Prostate gland (tissue), 2 donors: ENCODE measurements around the gene C1orf50. TPM values are rescaled to one million over a fixed set of nuclear protein-coding genes. Genes with fewer than 3 reads are reported as not detected.

Experiments used
- DNase-seq: peaks from one replicate; pipeline ENCODE4 v3.0.0-alpha.2; 2019; ENCODE audit warnings: low spot score
- H3K27ac ChIP-seq, 2 donors: fragments of 200-600 bp; sonication (generic); 2 replicates each; pipeline ENCODE4 v1.5.1; 2017 to 2019
- H3K27me3 ChIP-seq: fragments of 200-600 bp; sonication (generic); replicated peaks from 2 replicates; pipeline ENCODE4 v1.5.1; 2019; ENCODE audit not compliant: insufficient read depth
- H3K36me3 ChIP-seq, 2 donors: fragments of 200-600 bp; sonication (generic); 1 replicate in 1 of 2; 2 replicates in 1 of 2; pipeline versions ENCODE4 v1.5.1 to v1.8.1; 2017 to 2019
- H3K4me1 ChIP-seq: fragments of 200-600 bp; sonication (generic); replicated peaks from 2 replicates; pipeline ENCODE4 v1.5.1; 2019
- H3K4me3 ChIP-seq, 2 donors: fragments of 200-600 bp; sonication (generic); 2 replicates each; pipeline ENCODE4 v1.5.1; 2017 to 2019
- H3K9me3 ChIP-seq: fragments of 200-600 bp; sonication (generic); 2 replicates; pipeline ENCODE4 v1.5.1; 2017
- CTCF ChIP-seq, 4 experiments: fragments of 200-600 bp in 2 of 4; fragments of 450-650 bp in 2 of 4; sonication (generic) in 2 of 4; IDR thresholded peaks; 1 replicate in 3 of 4; 2 replicates in 1 of 4; pipeline ENCODE4 v1.5.1; 2016 to 2019; ENCODE audit warnings: antibody characterized with exemption in 4 of 4, mild to moderate bottlenecking in 2 of 4, moderate library complexity in 2 of 4
- POLR2A ChIP-seq: fragments of 450-650 bp; IDR thresholded peaks from one replicate; pipeline ENCODE4 v1.6.1; 2016; ENCODE audit warnings: antibody characterized with exemption, mild to moderate bottlenecking
- POLR2AphosphoS5 ChIP-seq: sonication (generic); formaldehyde crosslinking; IDR thresholded peaks from one replicate; pipeline ENCODE4 v1.6.1; 2017; ENCODE audit warnings: antibody characterized with exemption
- WGBS: methylation state at CpG from one replicate; pipeline ENCODE4 v1.1.5; 2018; 5-methylcytosine and 5-hydroxymethylcytosine counted together
- intact Hi-C: fragments of 100-400 bp; cut with DNase I; formaldehyde crosslinking; loops from one replicate; pipeline ENCODE4 v1.14.2; 2022
- total RNA-seq, 2 donors: library from RNA; depleted of rRNA; stranded (reverse); fragments of >200 nt; gene quantifications; one replicate each; pipeline ENCODE4 v1.1.0, GENCODE V29; 2016

C1orf50 gene
- total RNA-seq, 2 donors from 2014 or later: 3.3 to 3.6 TPM

DNA sequence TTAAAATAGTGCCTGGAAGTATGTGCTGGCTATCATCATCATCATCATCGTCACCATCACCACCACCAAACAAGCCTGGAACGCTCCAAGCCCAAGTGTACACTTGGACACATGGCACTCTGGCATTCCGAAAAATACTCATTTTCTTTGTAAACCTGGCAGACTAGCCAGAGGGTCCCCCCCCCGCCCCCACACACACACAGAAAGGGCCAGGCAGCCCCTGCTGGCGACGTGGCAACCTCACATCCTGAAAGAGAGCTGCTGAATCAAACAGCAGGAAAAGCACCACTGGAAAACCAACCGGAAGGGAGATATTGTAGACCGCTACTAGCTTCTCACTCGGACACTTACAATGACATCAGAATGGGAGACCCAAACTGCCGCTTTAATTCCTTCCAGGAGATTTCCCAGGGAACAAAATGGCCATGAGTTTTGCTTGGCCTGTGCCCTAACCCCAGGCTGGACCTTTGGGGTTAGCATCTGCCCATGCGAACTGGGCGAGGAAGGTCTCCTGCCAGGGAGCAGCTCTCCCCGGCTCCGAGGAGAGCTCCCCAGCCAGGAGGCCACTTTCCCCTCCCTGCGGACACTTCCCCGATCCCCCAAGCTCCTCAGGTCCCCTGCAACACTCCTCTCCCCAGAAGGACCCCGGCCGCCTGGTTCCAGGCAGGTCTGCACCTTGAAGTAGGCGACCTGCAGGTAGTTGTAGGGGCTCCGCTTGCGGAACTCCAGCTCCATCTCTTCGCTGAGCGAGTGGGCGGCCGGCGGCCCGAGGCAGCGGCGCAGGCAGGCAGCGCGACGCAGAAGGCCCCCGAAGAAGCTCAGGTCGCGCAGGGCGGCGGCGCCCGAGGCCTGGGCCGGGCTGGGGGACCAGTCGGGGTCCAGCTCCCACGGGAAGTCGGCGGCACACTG, 963 bp upstream of the C1orf50 start:
- peak overlapping the region; percentile 73 to 78 for H3K27ac ChIP-seq
- no peaks in the 10 kb centered on the region for H3K9me3 ChIP-seq
- no peaks in the 10 kb centered on the region for H3K27me3 ChIP-seq
- DNase-seq: peak; percentile 8
- TF ChIP-seq POLR2AphosphoS5: no peak
- TF ChIP-seq CTCF (IDR thresholded peaks at IDR 0.05): peak in 2 of 4 experiments; percentile 35 to 39
- under 1% methylated on average over 40 of the region's 44 CpGs for WGBS
- intact Hi-C loops: loop anchor here (2.0 to 10.0 kb wide), 4 partner anchors 49 to 301 kb away; partner anchors contain the start of genes CCDC30 and YBX1
- peaks cover 9% of the 10 kb centered on the region for H3K4me1 ChIP-seq
- H3K36me3 ChIP-seq: no peaks in the 10 kb centered on the region
- H3K4me3 ChIP-seq: peak overlapping the region; percentile 86 to 95

DNA sequence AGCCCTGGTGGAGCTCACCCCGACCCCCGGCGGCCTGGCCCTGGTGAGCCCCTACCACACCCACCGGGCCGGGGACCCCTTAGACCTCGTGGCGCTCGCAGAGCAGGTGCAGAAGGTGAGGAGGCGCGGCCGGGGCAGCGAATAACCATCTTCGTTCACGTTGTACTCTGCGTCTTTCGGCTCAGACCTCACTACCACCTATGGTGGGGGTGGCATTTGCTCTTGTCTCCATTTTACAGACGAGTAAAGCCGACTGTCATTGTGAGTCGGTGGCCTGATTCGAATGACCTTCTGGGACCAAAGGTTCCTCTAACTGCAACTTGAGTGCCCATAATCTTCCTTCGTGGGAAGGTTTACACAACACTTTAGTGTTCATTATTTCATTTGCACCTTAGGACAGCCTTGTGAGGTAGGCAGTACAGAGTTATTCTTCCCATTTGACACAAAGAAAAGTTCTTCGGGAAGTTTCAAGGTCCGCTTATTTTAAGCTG, 506 bp downstream of the C1orf50 start:
- Histone ChIP-seq H3K9me3 (no peaks in the 10 kb centered on the region), H3K4me1 (peaks cover 9% of the 10 kb centered on the region), H3K27me3 (no peaks in the 10 kb centered on the region), H3K36me3 (no peaks in the 10 kb centered on the region), H3K4me3 (peak overlapping the region; percentile 86 to 95), H3K27ac (peak overlapping the region; percentile 82 to 85)
- WGBS: under 1% methylated on average over 23 of the region's 23 CpGs
- no peak for DNase-seq
- intact Hi-C loops: loop anchor here (2.0 to 10.0 kb wide), 4 partner anchors 47 to 303 kb away; partner anchors contain the start of genes CCDC30 and YBX1
- TF ChIP-seq POLR2AphosphoS5 (no peak), POLR2A (no peak), CTCF (IDR thresholded peaks at IDR 0.05) (no peak)

DNA sequence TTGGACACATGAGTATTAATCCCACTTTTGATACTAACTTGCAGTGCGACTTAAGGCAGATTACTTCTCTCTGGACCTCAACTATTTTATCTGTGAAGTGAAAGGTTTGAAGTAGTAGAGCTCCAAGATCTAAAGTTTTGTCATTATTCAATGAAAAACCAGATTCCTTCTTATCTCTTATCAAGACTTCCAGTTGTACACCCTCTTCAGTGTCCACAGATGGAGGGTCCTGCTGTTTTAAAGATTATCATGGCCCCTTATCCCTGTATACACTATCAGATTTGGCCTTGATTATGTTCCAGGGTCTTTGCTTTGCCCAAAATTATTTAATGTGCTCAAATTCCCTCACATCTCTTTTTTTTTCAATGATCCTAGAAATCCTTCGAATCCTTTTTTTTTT, 1.1 kb downstream of the C1orf50 start:
- Histone ChIP-seq H3K36me3 (no peaks in the 10 kb centered on the region), H3K27ac (no peak overlapping the region), H3K27me3 (no peaks in the 10 kb centered on the region), H3K9me3 (no peaks in the 10 kb centered on the region), H3K4me3 (peak overlapping the region; percentile 86 to 95), H3K4me1 (peaks cover 9% of the 10 kb centered on the region)
- WGBS: 82% methylated on average over 2 of the region's 2 CpGs
- intact Hi-C loops: loop anchor here (10.0 kb wide), 2 partner anchors 157 to 303 kb away; partner anchors contain the start of gene CCDC30
- no peak for DNase-seq
- no peak for TF ChIP-seq POLR2AphosphoS5

- TF ChIP-seq POLR2AphosphoS5: no peak
- no peak for TF ChIP-seq CTCF (IDR thresholded peaks at IDR 0.05)
- no peak for TF ChIP-seq POLR2A
- Histone ChIP-seq H3K27ac (no peak overlapping the region), H3K36me3 (peaks cover 0 to under 1% of the 10 kb centered on the region in 2 donors), H3K4me3 (no peak overlapping the region), H3K9me3 (no peaks in the 10 kb centered on the region), H3K4me1 (peaks cover 9% of the 10 kb centered on the region), H3K27me3 (no peaks in the 10 kb centered on the region)
- intact Hi-C loops: loop anchor here (10.0 kb wide), 2 partner anchors 155 to 305 kb away; partner anchors contain the start of gene CCDC30
- no peak for DNase-seq
- 88% methylated on average over 3 of the region's 3 CpGs for WGBS
Observed at GRCh38 chr1:42769811-42770210, 2.8 kb downstream of the C1orf50 start.

DNA sequence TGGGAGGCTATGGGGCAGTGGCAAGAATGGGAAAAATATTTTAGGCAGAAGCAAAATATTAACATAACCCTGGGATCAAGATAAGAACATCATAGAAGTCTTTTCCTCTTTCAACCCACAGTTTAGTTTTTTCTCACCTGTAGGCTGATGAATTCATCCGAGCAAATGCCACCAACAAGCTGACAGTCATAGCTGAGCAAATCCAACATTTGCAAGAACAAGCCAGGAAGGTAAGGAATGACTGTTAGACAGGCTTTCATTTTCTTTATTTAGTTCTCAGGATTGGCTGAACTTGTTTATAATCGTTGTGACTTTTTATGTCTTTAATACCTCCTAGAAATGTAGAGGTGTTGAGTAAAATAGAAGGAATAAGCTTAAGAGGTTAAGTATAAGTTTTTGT, 6.4 kb downstream of the C1orf50 start:
- no peaks in the 10 kb centered on the region for H3K9me3 ChIP-seq
- intact Hi-C loops: no loop called here
- DNase-seq: no peak
- WGBS: 89% methylated on average over 2 of the region's 2 CpGs
- H3K36me3 ChIP-seq: peaks cover 7% of the 10 kb centered on the region in 2 donors
- TF ChIP-seq POLR2AphosphoS5 (no peak), POLR2A (no peak), CTCF (IDR thresholded peaks at IDR 0.05) (no peak)
- H3K4me1 ChIP-seq: no peaks in the 10 kb centered on the region
- H3K4me3 ChIP-seq: no peak overlapping the region
- no peaks in the 10 kb centered on the region for H3K27me3 ChIP-seq
- no peak overlapping the region for H3K27ac ChIP-seq
